ENCODE results near the gene SYF2. TPM values are rescaled to one million over a fixed set of nuclear protein-coding genes. Genes with fewer than 3 reads are reported as not detected.

Gene SYF2
- total RNA-seq, 4 donors from 2014 or later: 2.8 to 63.1 (median 36.6) TPM

DNA sequence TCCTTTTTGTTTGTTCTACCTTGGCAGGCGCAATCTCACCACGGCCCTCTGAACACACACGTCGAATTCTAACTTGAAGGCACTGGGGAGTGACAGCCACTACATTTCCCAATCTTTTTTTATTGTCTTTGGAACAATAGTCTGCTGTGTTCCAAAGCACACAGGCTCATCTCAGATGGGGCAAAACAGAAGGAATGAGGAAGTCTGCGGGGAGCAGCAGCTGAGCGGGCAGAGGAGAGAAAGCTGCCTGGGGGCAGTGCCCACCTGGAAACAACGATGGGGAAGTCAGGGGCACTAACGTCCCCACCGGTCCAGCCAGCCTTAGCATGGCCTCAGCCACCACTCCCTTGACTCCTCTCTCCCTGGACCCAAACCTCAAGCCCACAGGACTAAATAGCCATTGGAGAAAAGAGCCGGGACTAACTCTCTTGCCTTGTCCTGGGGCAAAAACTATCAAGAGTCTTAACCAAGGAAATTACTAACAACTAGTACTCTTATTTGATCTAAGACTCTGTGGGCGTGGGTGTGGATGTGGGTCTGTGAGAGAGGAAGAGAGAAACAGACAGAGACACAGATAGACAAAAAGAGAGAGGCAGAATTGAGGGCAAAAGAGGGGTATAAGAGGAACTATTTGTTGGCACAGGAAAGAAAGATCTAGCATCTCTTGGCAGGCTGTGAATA lies 34.2 kb downstream of the SYF2 start:
- Histone ChIP-seq H3K9me3 (no peaks in the 10 kb centered on the region), H3K27me3 (no peaks in the 10 kb centered on the region), H3K36me3 (no peaks in the 10 kb centered on the region), H3K4me3 (no peak overlapping the region), H3K27ac (peak overlapping the region; percentile 63 to 82 (median 73)), H3K4me1 (peaks cover 6 to 27% (median 23%) of the 10 kb centered on the region in 4 donors)
- in situ Hi-C loops (cut with MboI; ENCODE audit: low pct_ligation_motif_present in 1 of 4, low pct_unique_long_range_greater_than_20kb in 1 of 4, low sequenced_read_pairs in 3 of 4): no loop called here
- WGBS, 2 donors (ENCODE audit: low coverage in 1 of 2): 39% methylated on average over 6 to 11 of the region's 11 CpGs
- intact Hi-C loops (cut with DNase I; ENCODE audit: low total_unique reads): no loop called here
- peak; percentile 64 for DNase-seq
- TF ChIP-seq EP300 (IDR thresholded peaks at IDR 0.05; ENCODE audit: low read depth) (no peak), POLR2A (IDR thresholded peaks at IDR 0.05) (peak; percentile 27), POLR2AphosphoS5 (IDR thresholded peaks at IDR 0.05) (peak in 2 of 3 donors; percentile 23 to 29)
- TF ChIP-seq, protein P1, sequence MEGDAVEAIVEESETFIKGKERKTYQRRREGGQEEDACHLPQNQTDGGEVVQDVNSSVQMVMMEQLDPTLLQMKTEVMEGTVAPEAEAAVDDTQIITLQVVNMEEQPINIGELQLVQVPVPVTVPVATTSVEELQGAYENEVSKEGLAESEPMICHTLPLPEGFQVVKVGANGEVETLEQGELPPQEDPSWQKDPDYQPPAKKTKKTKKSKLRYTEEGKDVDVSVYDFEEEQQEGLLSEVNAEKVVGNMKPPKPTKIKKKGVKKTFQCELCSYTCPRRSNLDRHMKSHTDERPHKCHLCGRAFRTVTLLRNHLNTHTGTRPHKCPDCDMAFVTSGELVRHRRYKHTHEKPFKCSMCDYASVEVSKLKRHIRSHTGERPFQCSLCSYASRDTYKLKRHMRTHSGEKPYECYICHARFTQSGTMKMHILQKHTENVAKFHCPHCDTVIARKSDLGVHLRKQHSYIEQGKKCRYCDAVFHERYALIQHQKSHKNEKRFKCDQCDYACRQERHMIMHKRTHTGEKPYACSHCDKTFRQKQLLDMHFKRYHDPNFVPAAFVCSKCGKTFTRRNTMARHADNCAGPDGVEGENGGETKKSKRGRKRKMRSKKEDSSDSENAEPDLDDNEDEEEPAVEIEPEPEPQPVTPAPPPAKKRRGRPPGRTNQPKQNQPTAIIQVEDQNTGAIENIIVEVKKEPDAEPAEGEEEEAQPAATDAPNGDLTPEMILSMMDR (IDR thresholded peaks at IDR 0.05): no peak

DNA sequence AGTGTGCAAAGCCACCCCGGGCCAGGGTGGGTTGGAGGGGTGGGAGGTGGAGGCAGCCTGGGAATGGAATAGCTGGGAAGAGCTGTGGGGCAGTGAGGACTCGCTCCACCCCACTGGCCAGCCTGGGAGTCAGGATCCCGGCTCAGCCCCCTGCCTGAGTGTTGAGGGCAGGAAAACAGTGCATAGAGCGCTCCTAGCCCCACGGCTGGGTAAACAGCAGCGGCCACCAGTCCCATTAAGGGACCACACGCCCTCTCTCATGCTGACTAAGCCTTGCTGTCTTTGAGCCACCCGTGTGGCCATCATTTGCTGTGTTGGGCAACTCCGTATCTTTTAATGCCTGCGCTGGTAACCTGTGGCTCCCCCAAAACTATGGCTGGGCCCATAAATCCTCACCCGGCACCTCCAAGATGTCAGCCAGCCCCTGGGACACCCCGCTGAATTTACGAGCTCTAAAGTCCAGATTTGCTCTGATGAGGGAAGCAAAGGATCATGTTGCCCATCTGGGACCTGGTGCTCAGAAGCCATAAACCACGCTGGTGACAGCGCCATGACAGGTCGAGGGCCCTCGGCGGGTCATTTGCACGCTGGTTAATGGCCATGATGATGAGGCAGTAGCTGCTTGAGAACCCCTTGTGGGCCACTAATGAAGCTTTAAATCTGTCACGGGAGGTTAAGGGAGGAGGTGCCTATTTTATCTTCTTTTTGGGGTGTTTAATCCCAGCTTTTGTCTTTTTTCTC lies 34.9 kb downstream of the SYF2 start:
- TF ChIP-seq EP300 (IDR thresholded peaks at IDR 0.05; ENCODE audit: low read depth) (no peak), POLR2A (IDR thresholded peaks at IDR 0.05) (no peak), POLR2AphosphoS5 (IDR thresholded peaks at IDR 0.05) (no peak)
- TF ChIP-seq, protein P1 (IDR thresholded peaks at IDR 0.05): no peak
- Histone ChIP-seq H3K27ac (peak overlapping the region; percentile 63 to 82 (median 73)), H3K27me3 (no peaks in the 10 kb centered on the region), H3K9me3 (no peaks in the 10 kb centered on the region), H3K4me1 (peaks cover 6 to 27% (median 23%) of the 10 kb centered on the region in 4 donors), H3K36me3 (no peaks in the 10 kb centered on the region), H3K4me3 (no peak overlapping the region)
- 55 to 71% methylated on average over 6 to 20 of the region's 20 CpGs for WGBS, 2 donors (ENCODE audit: low coverage in 1 of 2)
- no peak for DNase-seq
- intact Hi-C loops (cut with DNase I; ENCODE audit: low total_unique reads) (no loop called here), in situ Hi-C loops (cut with MboI; ENCODE audit: low pct_ligation_motif_present in 1 of 4, low pct_unique_long_range_greater_than_20kb in 1 of 4, low sequenced_read_pairs in 3 of 4) (no loop called here)

DNA sequence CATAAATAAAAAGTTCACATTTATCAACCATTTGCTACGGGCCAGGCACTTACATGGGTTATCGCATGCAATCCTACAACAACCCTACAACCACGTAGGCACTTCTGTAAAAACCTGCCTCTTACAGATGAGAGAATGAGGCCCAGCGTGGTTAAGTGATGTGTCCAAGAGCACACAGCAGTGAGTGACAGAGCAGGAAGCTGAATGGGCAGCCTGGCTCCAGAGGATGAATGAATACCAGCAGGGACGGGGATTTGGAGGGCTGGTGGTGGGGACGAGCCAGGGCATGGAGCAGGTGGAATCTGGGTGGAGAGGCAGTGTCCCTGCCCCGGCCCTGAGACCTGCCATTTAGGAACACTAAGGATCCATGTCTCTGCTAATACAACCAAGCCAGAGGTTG lies 35.5 kb downstream of the SYF2 start:
- no peak for TF ChIP-seq EP300 (IDR thresholded peaks at IDR 0.05; ENCODE audit: low read depth)
- no peak for TF ChIP-seq POLR2A (IDR thresholded peaks at IDR 0.05)
- TF ChIP-seq, protein P1 (IDR thresholded peaks at IDR 0.05): no peak
- no peak for TF ChIP-seq POLR2AphosphoS5 (IDR thresholded peaks at IDR 0.05)
- Histone ChIP-seq H3K27me3 (no peaks in the 10 kb centered on the region), H3K36me3 (no peaks in the 10 kb centered on the region), H3K27ac (peak overlapping the region; percentile 63 to 82 (median 73)), H3K4me3 (no peak overlapping the region), H3K9me3 (no peaks in the 10 kb centered on the region), H3K4me1 (peaks cover 6 to 27% (median 23%) of the 10 kb centered on the region in 4 donors)
- WGBS, 2 donors (ENCODE audit: low coverage in 1 of 2): 83 to 87% methylated on average over 1 to 7 of the region's 7 CpGs
- in situ Hi-C loops (cut with MboI; ENCODE audit: low pct_ligation_motif_present in 1 of 4, low pct_unique_long_range_greater_than_20kb in 1 of 4, low sequenced_read_pairs in 3 of 4) (no loop called here), intact Hi-C loops (cut with DNase I; ENCODE audit: low total_unique reads) (no loop called here)
- DNase-seq: no peak

DNA sequence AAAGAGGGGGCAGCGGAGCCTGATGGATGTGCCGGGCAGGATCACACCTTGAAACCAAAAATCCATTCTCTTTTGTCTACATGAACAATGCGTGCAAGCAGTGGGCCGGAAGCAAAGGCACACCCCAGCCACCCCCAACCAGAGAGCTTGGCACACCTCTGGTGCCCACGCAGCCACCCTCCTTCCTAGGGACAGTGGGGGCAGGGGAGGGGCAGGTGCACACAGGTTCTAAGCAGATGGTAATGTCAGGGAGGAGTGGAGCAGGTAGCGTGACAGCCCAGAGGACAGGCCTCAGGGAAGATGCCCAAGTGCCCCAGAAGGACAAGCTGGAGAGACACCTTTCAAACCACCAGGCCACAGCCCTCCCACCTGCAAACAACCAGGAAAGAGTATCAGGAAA lies 36.5 kb downstream of the SYF2 start:
- intact Hi-C loops (cut with DNase I; ENCODE audit: low total_unique reads): no loop called here

More for the DNA sequence above, 36.5 kb downstream of the SYF2 start:
- Histone ChIP-seq H3K9me3 (no peaks in the 10 kb centered on the region), H3K27me3 (no peaks in the 10 kb centered on the region), H3K4me3 (no peak overlapping the region), H3K36me3 (no peaks in the 10 kb centered on the region), H3K4me1 (peaks cover 6 to 27% (median 23%) of the 10 kb centered on the region in 4 donors), H3K27ac (peak overlapping the region in 1 of 4 donors; percentile 22)
- TF ChIP-seq, protein P1 (IDR thresholded peaks at IDR 0.05): no peak
- no peak for TF ChIP-seq EP300 (IDR thresholded peaks at IDR 0.05; ENCODE audit: low read depth)
- TF ChIP-seq POLR2AphosphoS5 (IDR thresholded peaks at IDR 0.05): no peak
- DNase-seq: no peak
- in situ Hi-C loops (cut with MboI; ENCODE audit: low pct_ligation_motif_present in 1 of 4, low pct_unique_long_range_greater_than_20kb in 1 of 4, low sequenced_read_pairs in 3 of 4): no loop called here
- 65 to 67% methylated on average over 2 to 6 of the region's 6 CpGs for WGBS, 2 donors (ENCODE audit: low coverage in 1 of 2)

Measured in transverse colon (tissue), 4 donors.